K562 (cell line): Measurements from ENCODE around the gene CAVIN1. TPM values are rescaled to one million over a fixed set of nuclear protein-coding genes. Genes with fewer than 3 reads are reported as not detected.

Experiments
- CBFA2T3 ChIP-seq: fragments of 450-650 bp; IDR thresholded peaks from 2 replicates; pipeline ENCODE4 v1.6.1; 2017
- CBX3 ChIP-seq, 2 experiments: IDR thresholded peaks; 1 replicate in 1 of 2; 2 replicates in 1 of 2; pipeline ENCODE4 v1.6.1; 2012; ENCODE audit warnings: inconsistent platforms in 2 of 2, low read length in 2 of 2, borderline replicate concordance in 1 of 2, control low read depth in 1 of 2
- ELK1 ChIP-seq: sonication (generic); formaldehyde crosslinking; IDR thresholded peaks from 2 replicates; pipeline ENCODE4 v1.8.1; 2022; ENCODE audit warnings: missing genetic modification reagents
- ETS2 ChIP-seq: IDR thresholded peaks from 2 replicates; pipeline ENCODE4 v1.6.1; 2016; ENCODE audit warnings: borderline replicate concordance, missing genetic modification characterization, mild to moderate bottlenecking, moderate library complexity, missing compliant biosample characterization; ENCODE audit not compliant: poor library complexity, severe bottlenecking
- FOXK2 ChIP-seq, 2 experiments: fragments of 450-650 bp; IDR thresholded peaks in 1 of 2; conservative IDR thresholded peaks in 1 of 2; 2 replicates each; pipeline ENCODE4 v1.6.1; 2016; ENCODE audit warnings: low read depth in 2 of 2, mild to moderate bottlenecking in 1 of 2
- HEY1 ChIP-seq: fragments of 250-450 bp; sonication (Bioruptor Pico); IDR thresholded peaks from 2 replicates; pipeline ENCODE4 v1.5.0; 2020; ENCODE audit warnings: mild to moderate bottlenecking, moderate library complexity, borderline replicate concordance
- KAT7 ChIP-seq: sonication (generic); formaldehyde crosslinking; IDR thresholded peaks from 2 replicates; pipeline ENCODE4 v1.8.0; 2022; ENCODE audit warnings: missing genetic modification reagents, mild to moderate bottlenecking, borderline replicate concordance
- MAFG ChIP-seq: fragments of 450-650 bp; conservative IDR thresholded peaks from 2 replicates; pipeline ENCODE4 v1.6.1; 2016; ENCODE audit warnings: missing genetic modification characterization, missing compliant biosample characterization
- MAZ ChIP-seq, 2 experiments: fragments of 450-650 bp in 1 of 2; sonication (generic) in 1 of 2; formaldehyde crosslinking; IDR thresholded peaks in 1 of 2; conservative IDR thresholded peaks in 1 of 2; 2 replicates each; pipeline versions ENCODE4 v1.4.0 to v1.5.0; 2020; ENCODE audit warnings: mild to moderate bottlenecking in 1 of 2, missing genetic modification reagents in 1 of 2
- MECOM ChIP-seq: fragments of 250-450 bp; sonication (Bioruptor Pico); IDR thresholded peaks from 2 replicates; pipeline ENCODE4 v1.8.0; 2022; ENCODE audit warnings: inconsistent platforms
- MTA3 ChIP-seq: fragments of 450-650 bp; formaldehyde crosslinking; IDR thresholded peaks from 2 replicates; pipeline ENCODE4 v1.6.1; 2017; ENCODE audit warnings: mild to moderate bottlenecking, borderline replicate concordance
- MXD1 ChIP-seq: fragments of 250-450 bp; sonication (Bioruptor Pico); IDR thresholded peaks from 2 replicates; pipeline ENCODE4 v1.8.0; 2021; ENCODE audit warnings: borderline replicate concordance, mild to moderate bottlenecking, moderate library complexity; ENCODE audit not compliant: poor library complexity, severe bottlenecking
- NCOA2 ChIP-seq, 2 experiments: fragments of 450-650 bp; IDR thresholded peaks; 2 replicates each; pipeline ENCODE4 v1.6.1; 2018; ENCODE audit warnings: mild to moderate bottlenecking in 2 of 2, moderate library complexity in 1 of 2; ENCODE audit not compliant: partially characterized antibody in 2 of 2
- NONO ChIP-seq, 2 experiments: fragments of 200-400 bp in 1 of 2; fragments of 450-650 bp in 1 of 2; formaldehyde crosslinking in 1 of 2; IDR thresholded peaks; 2 replicates each; pipeline ENCODE4 v1.6.1; 2017; ENCODE audit warnings: low read depth in 2 of 2, mild to moderate bottlenecking in 2 of 2, moderate library complexity in 2 of 2, low read length in 1 of 2
- PHF8 ChIP-seq: fragments of 200-600 bp; sonication (generic); IDR thresholded peaks from 2 replicates; pipeline ENCODE4 v1.6.1; 2012; ENCODE audit warnings: mixed run types, mild to moderate bottlenecking, inconsistent platforms, low read length, moderate library complexity, borderline replicate concordance
- PREB ChIP-seq: sonication (generic); formaldehyde crosslinking; IDR thresholded peaks from 2 replicates; pipeline ENCODE4 v1.8.1; 2023; ENCODE audit warnings: mild to moderate bottlenecking, missing genetic modification reagents
- PTTG1 ChIP-seq: fragments of 450-650 bp; IDR thresholded peaks from 2 replicates; pipeline ENCODE4 v1.6.1; 2016; ENCODE audit warnings: low read depth, mild to moderate bottlenecking, missing genetic modification characterization, missing compliant biosample characterization
- RAD21 ChIP-seq, 2 experiments: fragments of 250-450 bp in 1 of 2; fragments of 450-650 bp in 1 of 2; sonication (Bioruptor Pico) in 1 of 2; formaldehyde crosslinking in 1 of 2; IDR thresholded peaks in 1 of 2; conservative IDR thresholded peaks in 1 of 2; 2 replicates each; pipeline versions ENCODE4 v1.4.0 to v1.8.0; 2020 to 2022; ENCODE audit warnings: mild to moderate bottlenecking in 2 of 2, moderate library complexity in 1 of 2
- RBM25 ChIP-seq: fragments of 200-400 bp; formaldehyde crosslinking; IDR thresholded peaks from 2 replicates; pipeline ENCODE4 v1.6.1; 2018; ENCODE audit warnings: low read length, low read depth, moderate library complexity; ENCODE audit not compliant: severe bottlenecking
- RNF2 ChIP-seq: sonication (generic); IDR thresholded peaks from 2 replicates; pipeline ENCODE4 v1.6.1; 2016
- SNRNP70 ChIP-seq: fragments of 200-400 bp; formaldehyde crosslinking; optimal IDR thresholded peaks from 2 replicates; pipeline ENCODE3; 2017; ENCODE audit warnings: low read depth, low read length
- TAF9B ChIP-seq: fragments of 450-650 bp; IDR thresholded peaks from 2 replicates; pipeline ENCODE4 v1.6.1; 2018; ENCODE audit warnings: mild to moderate bottlenecking; ENCODE audit not compliant: partially characterized antibody
- TCF3 ChIP-seq: sonication (generic); formaldehyde crosslinking; IDR thresholded peaks from 2 replicates; pipeline ENCODE4 v1.4.0; 2020; ENCODE audit warnings: mild to moderate bottlenecking, missing genetic modification reagents
- TEAD4 ChIP-seq, 2 experiments: sonication (generic) in 1 of 2; formaldehyde crosslinking in 1 of 2; IDR thresholded peaks; 2 replicates each; pipeline versions ENCODE4 v1.6.1 to v1.8.0; 2012 to 2022; ENCODE audit warnings: borderline replicate concordance in 1 of 2, inconsistent platforms in 1 of 2, low read length in 1 of 2, mild to moderate bottlenecking in 1 of 2, missing genetic modification reagents in 1 of 2
- TRIM24 ChIP-seq, 2 experiments: fragments of 450-650 bp; IDR thresholded peaks; 2 replicates each; pipeline ENCODE4 v1.6.1; 2016
- TRIM28 ChIP-seq: fragments of 450-650 bp; IDR thresholded peaks from 2 replicates; pipeline ENCODE4 v1.6.1; 2017
- polyA plus RNA-seq, 8 experiments: library from polyadenylated mRNA; depleted of rRNA in 4 of 8; stranded (reverse) in 5 of 8; unstranded in 3 of 8; fragments of >200 nt; fragmentation: Nextera tagmentation in 2 of 8; fragmentation: Illumina TruSeq in 1 of 8; extraction: Ambion mirVana in 2 of 8; extraction: Trizol in 1 of 8; gene quantifications; 2 replicates each; pipeline versions ENCODE4 v1.2.1 to v1.2.3, GENCODE V29; 2011 to 2014; ENCODE audit warnings: inconsistent platforms in 1 of 8, missing spikeins in 1 of 8
- total RNA-seq, 7 experiments: library from RNA; depleted of rRNA in 6 of 7; stranded (reverse); fragments of >200 nt in 6 of 7; fragmentation: Illumina TruSeq in 2 of 7; extraction: Trizol in 2 of 7; gene quantifications; 2 replicates each; pipeline versions ENCODE4 v1.2.1 to v1.2.3, GENCODE V29; 2011 to 2021; ENCODE audit warnings: low replicate concordance in 1 of 7

Gene CAVIN1
- total and polyA plus RNA-seq, 9 of the 15 experiments (the other 6 are each of a cell fraction or from before 2014, with no cell fraction given) = 6.8 to 162 (median 74.5) TPM

GRCh38 chr17:42459256-42459800 is 36.3 kb upstream of the CAVIN1 start (continued):
- TF ChIP-seq RAD21 (CRISPR knock-in tag; conservative IDR thresholded peaks at IDR 0.05 in 1 of 2, IDR thresholded peaks at IDR 0.05 in 1 of 2) = peak in 1 of 2 experiments; percentile 30; a peak in 1 of 4 replicates
- peak; percentile 75 for TF ChIP-seq TCF3 (CRISPR knock-in tag)
- TF ChIP-seq MTA3 = peak; percentile 6; the same call in 1 of the 2 replicates
- TF ChIP-seq KAT7 (CRISPR knock-in tag) = no peak; the same call in 1 of the 2 replicates
- no peak for TF ChIP-seq TRIM24 (IDR thresholded peaks at IDR 0.05)
- peak; percentile 79 for TF ChIP-seq TEAD4 (IDR thresholded peaks at IDR 0.05; ENCODE audit: low read length)
- TF ChIP-seq TEAD4 (CRISPR knock-in tag; IDR thresholded peaks at IDR 0.05; ENCODE audit: borderline replicate concordance) = no peak
- TF ChIP-seq PHF8 = no peak
- 0 out of 2 replicates have a peak, but pooled peaks have one; percentile 29 for TF ChIP-seq MECOM (CRISPR knock-in tag)
- no peak for TF ChIP-seq ETS2 (tag)
- peak in 1 of 2 experiments; percentile 55; a peak in 1 of 3 replicates for TF ChIP-seq CBX3 (IDR thresholded peaks at IDR 0.05; ENCODE audit: borderline replicate concordance in 1 of 2, low read length in 2 of 2)
- peak; percentile 22 to 29; a peak in 1 of 4 replicates for TF ChIP-seq FOXK2 (conservative IDR thresholded peaks at IDR 0.05 in 1 of 2, IDR thresholded peaks at IDR 0.05 in 1 of 2; ENCODE audit: low read depth in 2 of 2)
- peak; percentile 79 for TF ChIP-seq TAF9B
- TF ChIP-seq HEY1 (CRISPR knock-in tag) = no peak
- peak; percentile 3; the same call in 1 of the 2 replicates for TF ChIP-seq PREB
- no peak for TF ChIP-seq TRIM28
- 0 out of 4 replicates have a peak, but pooled peaks of 1 of the 2 experiments have one; percentile 5 for TF ChIP-seq NONO (IDR thresholded peaks at IDR 0.05; ENCODE audit: low read depth in 2 of 2, low read length in 1 of 2)
- no peak for TF ChIP-seq PTTG1 (tag)
- no peak for TF ChIP-seq SNRNP70
- TF ChIP-seq ELK1 = no peak
- TF ChIP-seq RBM25 = no peak
- peak; percentile 92 for TF ChIP-seq CBFA2T3
- no peak for TF ChIP-seq MXD1 (CRISPR knock-in tag)
- TF ChIP-seq MAZ (CRISPR knock-in tag; conservative IDR thresholded peaks at IDR 0.05 in 1 of 2, IDR thresholded peaks at IDR 0.05 in 1 of 2) = no peak; a peak in 1 of 4 replicates
- TF ChIP-seq RNF2 = no peak
- peak; percentile 52; the same call in 1 of the 2 replicates for TF ChIP-seq MAFG (tag)
- no peak for TF ChIP-seq NCOA2 (IDR thresholded peaks at IDR 0.05; ENCODE audit: partially characterized antibody in 2 of 2)
